ENCODE results near the gene CCT7.

The CCT7 gene

DNA sequence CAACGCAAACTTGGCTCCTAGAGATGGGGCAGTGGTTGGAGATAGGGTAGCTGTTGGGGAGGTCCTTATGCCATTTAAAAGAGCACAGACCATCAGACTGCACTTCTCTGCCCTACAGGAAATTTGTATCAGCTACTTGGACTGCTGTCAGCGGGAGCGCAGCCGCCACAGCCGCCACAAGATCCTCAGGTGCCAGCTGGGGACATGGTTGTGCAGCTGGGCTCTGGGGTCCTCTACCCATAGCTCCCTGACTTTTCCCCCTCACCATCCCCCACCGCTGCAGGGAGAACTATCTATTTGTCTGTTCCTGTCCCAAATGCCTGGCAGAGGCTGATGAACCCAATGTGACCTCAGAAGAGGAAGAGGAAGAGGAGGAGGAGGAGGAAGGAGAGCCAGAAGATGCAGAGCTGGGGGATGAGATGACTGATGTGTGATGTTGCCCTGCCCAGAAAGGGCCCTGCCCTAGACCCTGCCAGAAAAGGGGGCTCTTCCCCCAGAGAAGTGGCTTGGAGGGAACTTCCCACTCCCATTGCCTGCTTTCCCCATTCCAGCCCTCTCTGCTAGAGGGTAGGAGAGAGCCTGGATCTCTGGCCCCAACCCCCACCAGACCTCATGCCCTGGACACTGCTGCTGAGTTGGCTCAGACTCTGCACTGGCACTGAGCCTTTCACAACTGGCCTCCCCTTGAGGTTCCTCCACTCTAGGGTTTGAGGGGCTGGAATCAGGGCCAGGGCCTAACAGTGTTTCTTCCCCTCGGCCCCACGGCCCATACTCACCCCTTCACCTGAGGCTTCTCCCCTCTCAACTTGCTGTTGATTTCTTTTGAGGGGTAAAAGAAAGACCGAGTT is 8.4 kb upstream of the CCT7 start:
- DNase-seq (ENCODE audit: low read depth in 2 of 3, low spot score in 2 of 3), result no peak

DNA sequence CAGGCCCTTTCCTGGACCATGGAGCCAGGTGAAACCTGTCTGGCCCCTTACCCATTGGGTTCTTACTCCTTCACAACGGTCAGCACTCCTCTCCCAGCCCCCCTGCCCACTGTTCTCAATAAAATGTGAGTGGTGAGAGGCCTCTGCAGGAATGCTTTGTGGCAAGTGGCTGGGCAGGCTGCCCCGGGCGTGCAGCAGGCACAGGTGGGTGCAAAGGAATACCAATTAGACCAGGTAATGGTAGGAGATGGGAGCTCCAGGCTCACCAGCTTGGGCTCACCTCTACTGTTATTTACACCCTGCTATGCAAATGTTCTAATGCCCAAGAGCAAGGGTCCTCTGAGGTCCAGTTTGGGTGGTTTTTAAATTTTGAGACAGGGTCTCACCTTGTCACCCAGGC is 7.0 kb upstream of the CCT7 start:
- no peak for DNase-seq (ENCODE audit: low read depth in 2 of 3, low spot score in 2 of 3)

DNA sequence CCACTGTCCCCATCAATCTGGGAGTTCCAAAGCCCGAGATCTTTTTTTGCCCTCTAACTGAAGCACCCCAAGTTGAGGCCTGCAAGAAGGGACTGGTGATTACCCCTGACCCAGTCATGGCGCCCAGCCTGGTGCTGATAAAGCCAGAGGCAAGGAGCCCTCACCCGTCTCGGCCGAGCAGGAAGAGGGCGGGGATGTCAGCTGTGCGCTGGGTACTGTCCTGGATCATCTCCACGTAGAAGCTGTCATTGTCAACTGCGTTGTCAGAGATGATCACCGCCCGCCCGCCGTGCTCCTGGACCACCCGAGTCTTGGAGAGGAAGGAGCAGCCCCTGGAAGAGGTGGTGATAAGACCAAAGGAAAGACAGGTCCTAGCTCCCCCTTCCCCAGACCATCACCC is 5.5 kb upstream of the CCT7 start:
- DNase-seq (ENCODE audit: low read depth in 2 of 3, low spot score in 2 of 3), result no peak

DNA sequence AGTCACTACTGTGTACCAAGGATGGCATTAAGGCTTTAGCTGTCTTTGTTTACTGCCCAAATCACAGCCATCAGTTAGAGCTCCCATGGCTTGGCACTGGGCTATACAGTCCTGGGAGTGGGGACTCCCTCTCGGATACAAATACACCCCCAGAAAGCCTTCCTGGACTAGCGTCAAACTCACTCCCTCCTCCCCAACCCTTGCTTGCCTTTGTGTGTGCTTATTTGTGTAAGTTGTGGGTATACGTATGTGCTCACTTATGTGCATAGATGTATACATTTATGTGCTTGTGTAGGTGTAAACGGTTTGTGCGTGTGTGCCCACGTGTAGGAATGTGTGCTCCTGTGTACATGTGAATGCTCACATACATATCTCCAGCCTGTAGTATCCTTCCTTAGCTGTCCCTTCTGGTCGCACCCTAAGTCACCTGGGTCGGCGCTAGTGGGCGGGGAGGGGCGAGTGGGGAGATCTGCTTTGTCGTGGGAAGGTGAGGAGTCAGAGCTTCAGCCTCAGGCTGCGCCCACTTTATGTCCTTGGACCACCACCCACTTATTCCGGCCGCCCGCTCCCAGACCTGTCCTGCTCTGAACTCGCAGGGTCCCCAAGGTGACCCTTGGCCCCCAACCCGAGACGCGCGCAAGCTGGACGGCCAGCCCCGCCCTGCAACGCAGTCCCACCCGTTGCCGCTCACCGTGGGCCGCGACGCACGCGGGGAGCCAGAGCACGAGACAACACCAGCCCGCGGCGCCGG is 1.5 kb upstream of the CCT7 start:
- peak in 1 of 3 experiments; percentile 24 for DNase-seq (ENCODE audit: low read depth in 2 of 3, low spot score in 2 of 3)

DNA sequence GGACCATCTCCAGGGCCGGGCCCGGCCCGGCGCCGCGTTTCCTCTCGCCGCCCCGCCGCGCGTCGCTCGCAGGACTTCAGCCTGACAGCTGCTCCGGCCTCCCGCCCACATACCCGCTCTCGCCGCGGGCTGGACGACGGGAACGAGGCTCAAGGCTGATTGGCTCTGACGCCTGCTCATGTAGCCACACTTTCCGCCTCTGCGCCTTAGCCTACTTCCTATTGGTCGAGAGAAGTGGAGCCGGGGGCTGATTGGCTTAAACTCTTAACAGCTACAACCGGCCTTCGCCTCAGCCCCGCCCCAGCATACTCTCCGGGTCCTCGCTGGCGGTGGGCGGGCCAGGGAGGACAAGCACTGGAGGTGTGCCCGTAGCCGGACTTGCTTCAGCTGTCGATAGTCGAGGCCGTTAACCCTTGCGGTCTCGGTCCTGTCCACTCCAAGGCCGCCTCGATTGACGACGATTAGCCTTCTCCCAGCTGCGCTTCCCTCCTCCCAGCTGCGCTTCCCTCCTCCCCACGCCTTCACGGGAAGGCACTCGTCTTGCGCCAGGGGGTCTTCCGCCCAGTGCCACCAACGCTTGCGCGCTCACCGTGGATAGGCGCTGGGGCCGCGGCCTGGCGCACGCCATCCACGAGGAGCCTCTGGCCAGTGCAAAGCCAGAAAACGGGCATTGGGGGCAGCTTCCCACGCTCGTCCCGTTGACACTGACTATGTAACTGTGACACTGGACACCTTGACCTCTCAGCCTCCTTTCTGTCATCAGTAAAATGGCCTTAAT is 765 bp upstream of the CCT7 start, which contains the start of gene PRADC1:
PRADC1 (minus strand) TSS at position 86 of the 778 bp plus-strand sequence; CDS start at position 7, 79 bp downstream.
- DNase-seq (ENCODE audit: low read depth in 2 of 3, low spot score in 2 of 3), result peak; percentile 78 to 89 (median 84)

DNA sequence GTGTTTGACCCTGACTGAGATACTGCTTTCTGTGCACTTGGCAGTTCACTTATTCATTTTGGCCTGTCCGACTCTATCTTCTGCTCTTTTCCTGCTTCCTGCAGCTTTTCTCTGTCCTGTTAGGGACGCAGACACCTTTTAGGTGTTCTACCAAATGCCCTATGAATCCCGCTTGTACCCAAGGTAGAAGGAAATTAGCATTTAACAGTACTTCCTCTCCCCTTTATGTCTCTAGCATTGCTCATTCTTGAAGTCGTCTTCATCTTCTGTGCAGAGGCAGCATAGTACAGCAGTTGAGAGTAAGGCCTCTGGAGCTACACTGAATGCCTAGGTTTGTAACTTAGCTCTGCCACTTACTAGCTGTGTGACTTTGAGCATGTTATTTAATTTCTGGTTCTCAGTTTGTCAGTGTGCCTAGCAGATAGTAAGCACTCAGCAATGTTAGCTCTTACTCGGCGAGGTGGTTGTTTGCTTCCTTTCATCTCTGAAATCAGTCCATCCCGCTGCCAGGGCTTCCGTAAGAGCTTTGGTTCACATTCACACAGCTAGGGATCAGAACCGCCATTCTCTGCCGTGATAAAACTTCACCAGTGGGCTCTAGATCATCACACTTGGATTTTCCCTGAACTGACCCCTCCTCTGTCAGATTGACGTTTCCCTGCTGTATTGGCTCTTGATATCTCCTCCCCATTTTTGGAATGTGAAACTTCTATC is 1.4 kb downstream of the CCT7 start:
- no peak for DNase-seq (ENCODE audit: low read depth in 2 of 3, low spot score in 2 of 3)

DNA sequence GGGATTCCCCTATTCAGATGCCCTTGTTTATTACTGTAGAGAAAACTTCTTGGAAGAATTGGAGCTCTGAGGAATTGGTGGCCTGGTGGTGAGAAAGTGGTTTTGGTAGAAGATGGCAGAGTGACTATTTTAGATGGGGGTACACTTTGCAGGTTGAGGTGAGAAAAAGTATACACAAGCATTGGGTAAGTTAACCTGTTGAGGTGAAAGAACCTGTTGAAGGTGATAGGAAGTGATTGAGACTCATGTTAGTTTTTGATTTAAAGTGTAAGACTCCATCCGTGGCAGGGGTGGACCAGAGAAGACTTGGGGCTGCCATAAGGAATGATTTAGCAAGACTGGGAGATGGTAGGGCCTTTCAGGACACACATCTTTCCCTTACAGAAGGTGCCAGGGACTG is 3.1 kb downstream of the CCT7 start:
- DNase-seq (ENCODE audit: low read depth in 2 of 3, low spot score in 2 of 3), result no peak

DNA sequence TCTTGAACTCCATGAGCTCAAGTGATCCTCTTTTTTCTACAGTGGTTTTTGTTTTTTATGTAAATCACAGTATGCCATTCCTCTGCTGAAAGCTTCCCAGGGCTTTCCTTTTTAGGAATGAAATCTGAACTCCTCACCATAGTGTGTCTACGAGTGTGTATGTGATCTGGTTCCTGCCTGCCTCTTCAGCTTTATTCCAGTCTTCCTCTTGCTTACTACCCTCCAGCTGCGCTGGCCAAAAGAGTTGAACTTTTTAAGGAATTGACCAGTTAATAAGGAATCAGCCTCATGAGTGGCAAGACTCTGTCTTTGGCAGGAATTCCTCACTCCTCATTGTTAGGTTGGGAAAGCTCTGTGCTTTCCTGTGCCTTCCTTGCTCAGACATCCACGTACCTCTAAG is 4.0 kb downstream of the CCT7 start:
- no peak for DNase-seq (ENCODE audit: low read depth in 2 of 3, low spot score in 2 of 3)

DNA sequence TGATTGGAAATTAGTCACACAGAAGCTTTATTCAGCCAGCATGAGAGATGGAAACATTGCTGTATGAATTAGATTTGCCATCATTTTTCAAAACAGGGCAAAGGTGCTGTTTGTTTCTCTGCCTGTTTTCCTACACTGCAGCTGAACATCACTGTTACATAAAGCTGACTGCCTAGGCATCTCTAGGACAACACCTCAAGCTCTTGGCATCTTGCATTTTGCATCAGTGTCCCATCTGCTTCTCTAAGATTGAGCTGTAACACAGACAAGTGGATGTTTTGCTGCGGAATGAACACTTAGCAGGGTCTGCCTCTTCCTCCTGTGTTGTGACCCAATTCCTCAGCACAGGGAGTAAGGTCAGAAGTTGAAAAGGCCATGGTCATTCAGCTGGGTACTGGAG is 4.9 kb downstream of the CCT7 start:
- DNase-seq (ENCODE audit: low read depth in 2 of 3, low spot score in 2 of 3), result no peak

DNA sequence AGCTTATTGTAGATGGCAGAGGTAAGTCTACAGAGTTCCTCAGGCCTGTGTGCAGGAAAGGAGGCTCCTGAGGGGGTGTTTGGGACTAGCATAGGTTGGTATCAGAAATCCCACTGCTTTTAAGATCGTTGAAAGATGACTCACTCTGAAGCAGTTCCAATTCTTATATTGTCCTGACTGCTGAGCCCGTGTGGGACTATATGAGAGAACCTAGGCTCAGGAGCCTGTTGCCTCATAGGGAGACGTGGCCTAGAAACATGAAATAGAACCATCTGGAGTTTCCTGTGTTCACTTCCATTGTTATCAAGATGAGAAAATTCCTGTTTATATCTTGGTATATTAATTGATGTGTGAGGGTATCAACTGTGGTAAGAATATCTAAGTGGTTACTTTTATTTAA is 5.7 kb downstream of the CCT7 start:
- DNase-seq (ENCODE audit: low read depth in 2 of 3, low spot score in 2 of 3), result no peak

DNA sequence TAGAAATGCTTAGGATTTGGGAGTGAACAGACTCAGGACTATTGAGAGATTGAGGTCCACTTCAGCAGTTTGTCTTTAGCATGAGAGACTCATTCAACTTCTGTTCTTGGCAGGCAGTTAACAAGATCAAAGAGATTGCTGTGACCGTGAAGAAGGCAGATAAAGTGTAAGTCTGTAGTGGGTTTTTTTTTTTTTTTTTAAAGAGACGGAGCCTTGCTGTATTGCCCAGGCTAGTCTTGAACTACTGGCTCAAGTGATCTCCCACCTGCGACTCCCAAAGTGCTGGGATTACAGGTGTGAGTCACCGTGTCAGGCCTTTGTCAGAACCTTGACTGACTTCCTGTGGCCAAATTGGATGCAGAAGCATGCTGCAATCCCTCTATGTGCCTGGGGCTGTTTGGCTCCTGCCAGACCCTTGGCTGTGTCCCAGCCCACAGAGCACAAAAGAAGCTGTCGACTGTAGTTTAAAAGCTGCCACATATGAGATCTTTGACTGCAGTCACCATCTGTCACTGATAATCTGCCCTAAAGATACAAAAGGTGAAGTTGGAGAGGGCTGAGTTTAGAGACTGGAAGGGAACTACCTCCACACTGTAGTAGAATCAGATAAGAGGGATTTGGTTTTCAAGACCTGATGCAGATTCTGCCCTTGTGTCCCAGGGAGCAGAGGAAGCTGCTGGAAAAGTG is 9.9 kb downstream of the CCT7 start:
- DNase-seq (ENCODE audit: low read depth in 2 of 3, low spot score in 2 of 3), result no peak

DNA sequence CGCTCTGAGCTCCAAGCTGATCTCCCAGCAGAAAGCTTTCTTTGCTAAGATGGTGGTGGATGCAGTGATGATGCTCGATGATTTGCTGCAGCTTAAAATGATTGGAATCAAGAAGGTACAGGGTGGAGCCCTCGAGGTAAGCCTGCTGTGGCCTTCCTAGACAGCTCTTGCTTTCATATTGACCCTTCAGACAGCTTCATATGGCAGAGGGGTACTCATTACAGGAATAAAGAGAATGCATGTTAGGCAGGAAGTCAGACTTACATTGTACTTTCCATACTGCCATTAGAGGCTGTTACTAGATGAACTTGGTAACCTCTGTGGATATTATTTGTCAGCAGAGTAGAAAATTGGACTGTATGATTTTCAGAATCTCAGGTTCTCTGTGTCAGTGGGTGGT is 10.5 kb downstream of the CCT7 start:
- no peak for DNase-seq (ENCODE audit: low read depth in 2 of 3, low spot score in 2 of 3)

DNA sequence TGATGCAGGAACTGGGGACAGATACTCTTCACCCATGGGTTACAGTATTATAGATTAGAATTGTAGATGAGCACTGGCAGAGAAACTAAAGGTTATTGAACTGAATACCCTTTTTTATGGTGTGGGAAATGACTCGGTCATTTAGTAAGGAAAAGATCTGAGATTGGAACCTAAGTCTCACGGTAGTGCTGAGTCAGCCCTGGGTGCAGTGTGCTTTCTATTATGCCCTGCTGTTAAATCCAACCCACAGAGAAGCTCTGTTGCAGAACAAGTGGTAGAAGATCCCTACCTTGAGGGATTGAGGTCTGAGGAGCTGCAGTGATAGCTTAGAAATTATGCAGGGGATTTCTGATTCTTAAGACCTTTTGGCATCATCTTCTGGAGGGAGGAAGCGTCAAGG is 12.7 kb downstream of the CCT7 start:
- DNase-seq (ENCODE audit: low read depth in 2 of 3, low spot score in 2 of 3), result no peak

DNA sequence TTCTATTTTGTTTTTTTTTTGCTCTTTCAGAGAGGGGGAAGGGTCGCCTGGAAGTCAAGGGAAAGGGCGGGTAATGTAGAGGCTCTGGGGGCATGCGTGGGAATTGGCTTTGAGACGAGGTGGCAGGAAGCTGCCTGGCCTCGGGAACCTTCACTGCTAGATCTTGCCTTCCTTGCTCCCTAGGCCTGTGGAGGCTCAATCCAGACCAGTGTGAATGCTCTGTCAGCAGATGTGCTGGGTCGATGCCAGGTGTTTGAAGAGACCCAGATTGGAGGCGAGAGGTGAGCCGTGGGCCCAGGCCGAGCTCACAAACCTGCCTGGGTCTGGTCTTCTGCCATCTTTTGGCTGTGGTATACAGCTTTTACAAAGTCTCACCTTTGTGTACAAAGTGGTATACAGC is 15.5 kb downstream of the CCT7 start:
- DNase-seq (ENCODE audit: low read depth in 2 of 3, low spot score in 2 of 3), result no peak

DNA sequence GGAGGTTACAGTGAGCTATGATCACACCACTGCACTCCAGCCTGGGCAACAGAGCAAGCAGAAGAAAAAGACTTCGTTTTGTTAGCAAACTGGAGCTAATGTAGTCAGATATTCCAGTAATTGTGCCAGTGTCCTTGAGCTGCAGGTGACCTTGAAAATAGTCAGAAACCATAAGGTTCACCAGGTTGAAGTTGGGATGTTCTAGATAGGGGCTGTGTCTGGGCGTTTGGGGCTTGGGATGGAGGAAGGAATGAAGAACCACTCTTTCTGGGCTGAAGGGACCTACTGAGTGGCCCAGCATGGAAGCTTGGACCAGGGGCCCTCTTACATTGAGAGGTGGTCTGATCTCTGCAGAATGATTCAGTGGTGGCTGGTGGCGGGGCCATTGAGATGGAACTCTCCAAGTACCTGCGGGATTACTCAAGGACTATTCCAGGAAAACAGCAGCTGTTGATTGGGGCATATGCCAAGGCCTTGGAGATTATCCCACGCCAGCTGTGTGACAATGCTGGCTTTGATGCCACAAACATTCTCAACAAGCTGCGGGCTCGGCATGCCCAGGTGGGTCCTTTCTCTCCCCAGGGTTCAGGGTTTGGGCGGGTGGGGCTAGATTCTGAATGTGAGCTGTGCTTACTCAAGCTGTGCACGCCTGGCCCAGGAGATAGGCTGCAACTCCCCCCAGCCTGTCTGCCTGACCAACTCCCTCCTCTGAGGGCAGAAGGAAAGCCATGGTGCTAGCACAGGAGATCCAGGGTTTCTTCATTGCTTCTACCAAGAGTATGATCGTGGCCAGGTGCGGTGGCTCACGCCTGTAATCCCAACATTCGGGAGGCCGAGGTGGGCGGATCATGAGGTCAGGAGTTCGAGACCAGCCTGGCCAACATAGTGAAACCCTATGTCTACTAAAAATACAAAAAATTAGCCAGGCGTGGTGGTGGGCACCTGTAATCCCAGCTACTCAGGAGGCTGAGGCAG is 17.1 kb downstream of the CCT7 start:
- no peak for DNase-seq (ENCODE audit: low read depth in 2 of 3, low spot score in 2 of 3)

DNA sequence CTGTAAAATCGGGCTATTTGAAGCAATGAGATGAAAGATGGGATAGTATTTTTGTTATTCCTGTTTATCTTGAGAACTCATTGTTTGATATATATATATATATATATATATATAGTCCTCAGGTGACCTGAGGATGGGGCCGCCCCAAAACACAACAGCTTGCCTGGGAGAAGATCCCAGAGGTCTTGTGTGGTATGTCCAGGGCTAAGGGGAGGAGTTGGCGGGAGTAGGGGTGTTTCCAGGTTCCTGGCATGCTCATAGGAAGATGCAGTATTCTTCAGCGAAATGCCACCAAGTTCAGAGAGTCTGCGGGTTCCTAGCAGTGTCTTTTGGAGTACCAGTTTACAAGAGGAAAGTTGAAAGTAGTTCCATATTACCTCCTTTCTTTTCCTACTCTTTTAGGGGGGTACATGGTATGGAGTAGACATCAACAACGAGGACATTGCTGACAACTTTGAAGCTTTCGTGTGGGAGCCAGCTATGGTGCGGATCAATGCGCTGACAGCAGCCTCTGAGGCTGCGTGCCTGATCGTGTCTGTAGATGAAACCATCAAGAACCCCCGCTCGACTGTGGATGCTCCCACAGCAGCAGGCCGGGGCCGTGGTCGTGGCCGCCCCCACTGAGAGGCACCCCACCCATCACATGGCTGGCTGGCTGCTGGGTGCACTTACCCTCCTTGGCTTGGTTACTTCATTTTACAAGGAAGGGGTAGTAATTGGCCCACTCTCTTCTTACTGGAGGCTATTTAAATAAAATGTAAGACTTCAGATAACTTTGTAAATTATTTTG is 18.3 kb downstream of the CCT7 start:
- no peak for DNase-seq (ENCODE audit: low read depth in 2 of 3, low spot score in 2 of 3)

DNA sequence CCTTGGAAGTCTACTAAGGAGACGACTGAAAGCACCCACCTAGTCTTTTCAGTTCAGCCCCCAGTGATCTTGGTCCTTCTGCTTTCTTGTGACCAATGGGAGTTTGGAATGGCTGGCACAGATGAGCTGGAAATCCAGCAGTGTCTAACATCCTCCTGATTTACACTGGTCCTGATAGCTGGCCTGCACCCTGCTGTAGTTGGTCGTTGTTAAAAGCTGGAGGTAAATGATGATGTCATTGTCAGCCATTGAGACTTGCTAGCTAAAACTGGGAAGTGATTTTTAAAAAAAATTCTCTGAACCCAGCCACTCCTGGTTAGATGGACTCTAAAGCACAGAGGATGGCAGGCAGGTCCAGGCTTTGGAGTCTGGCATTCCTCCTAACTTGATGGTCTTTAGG is 19.3 kb downstream of the CCT7 start:
- DNase-seq (ENCODE audit: low read depth in 2 of 3, low spot score in 2 of 3), result no peak

DNA sequence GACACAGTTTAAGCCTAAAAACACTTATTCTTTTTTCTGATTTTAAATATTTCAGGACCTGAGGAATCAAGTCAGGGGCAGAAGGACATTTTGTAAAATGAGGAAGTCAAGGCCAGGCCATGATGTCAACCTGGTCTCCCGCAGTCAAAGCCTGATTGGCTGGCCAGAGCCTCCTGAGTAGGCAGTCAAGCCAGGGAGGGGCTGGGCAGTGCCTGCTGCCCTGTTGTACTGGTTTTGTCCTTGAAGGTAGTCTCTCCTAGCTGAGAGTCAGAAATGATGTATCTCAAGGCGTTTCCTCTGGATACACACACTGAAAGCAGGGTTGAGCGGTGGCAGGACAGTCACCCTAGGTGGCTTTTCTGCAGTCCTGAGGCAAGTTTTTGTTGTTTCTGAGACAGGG is 19.8 kb downstream of the CCT7 start:
- no peak for DNase-seq (ENCODE audit: low read depth in 2 of 3, low spot score in 2 of 3)
